ENCODE results near the gene SPATA45.

Gene SPATA45

DNA sequence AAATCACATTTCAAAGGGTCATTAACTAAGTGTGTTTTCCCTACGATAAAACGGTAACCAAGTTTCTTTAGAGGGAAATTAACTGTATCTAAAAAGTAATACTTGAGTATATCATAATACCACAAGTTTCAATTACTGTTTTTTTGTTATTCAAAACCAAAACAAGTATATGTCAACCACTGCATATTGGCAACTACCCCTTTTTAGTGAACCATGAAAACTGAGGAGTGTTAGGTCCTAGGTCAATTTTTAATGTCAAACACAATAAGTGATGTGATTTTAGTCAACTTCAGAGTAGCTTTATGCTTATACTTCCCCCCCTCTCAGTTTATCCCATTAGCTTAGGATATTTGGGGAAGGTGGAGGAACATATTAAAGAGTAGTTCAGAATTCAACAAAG, 66.2 kb downstream of the SPATA45 start:
- Mint-ChIP-seq H3K36me3 (ENCODE audit: low read depth) (peaks cover 78% of the 10 kb centered on the region), H3K27ac (no peak overlapping the region), H3K4me3 (no peak overlapping the region), H3K4me1 (no peaks in the 10 kb centered on the region), H3K27me3 (ENCODE audit: low read depth, poor library complexity) (peaks cover 4% of the 10 kb centered on the region), H3K9me3 (peaks cover 24% of the 10 kb centered on the region)
- TF ChIP-seq, protein P1, sequence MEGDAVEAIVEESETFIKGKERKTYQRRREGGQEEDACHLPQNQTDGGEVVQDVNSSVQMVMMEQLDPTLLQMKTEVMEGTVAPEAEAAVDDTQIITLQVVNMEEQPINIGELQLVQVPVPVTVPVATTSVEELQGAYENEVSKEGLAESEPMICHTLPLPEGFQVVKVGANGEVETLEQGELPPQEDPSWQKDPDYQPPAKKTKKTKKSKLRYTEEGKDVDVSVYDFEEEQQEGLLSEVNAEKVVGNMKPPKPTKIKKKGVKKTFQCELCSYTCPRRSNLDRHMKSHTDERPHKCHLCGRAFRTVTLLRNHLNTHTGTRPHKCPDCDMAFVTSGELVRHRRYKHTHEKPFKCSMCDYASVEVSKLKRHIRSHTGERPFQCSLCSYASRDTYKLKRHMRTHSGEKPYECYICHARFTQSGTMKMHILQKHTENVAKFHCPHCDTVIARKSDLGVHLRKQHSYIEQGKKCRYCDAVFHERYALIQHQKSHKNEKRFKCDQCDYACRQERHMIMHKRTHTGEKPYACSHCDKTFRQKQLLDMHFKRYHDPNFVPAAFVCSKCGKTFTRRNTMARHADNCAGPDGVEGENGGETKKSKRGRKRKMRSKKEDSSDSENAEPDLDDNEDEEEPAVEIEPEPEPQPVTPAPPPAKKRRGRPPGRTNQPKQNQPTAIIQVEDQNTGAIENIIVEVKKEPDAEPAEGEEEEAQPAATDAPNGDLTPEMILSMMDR (IDR thresholded peaks at IDR 0.05) = no peak
- DNase-seq = no peak

DNA sequence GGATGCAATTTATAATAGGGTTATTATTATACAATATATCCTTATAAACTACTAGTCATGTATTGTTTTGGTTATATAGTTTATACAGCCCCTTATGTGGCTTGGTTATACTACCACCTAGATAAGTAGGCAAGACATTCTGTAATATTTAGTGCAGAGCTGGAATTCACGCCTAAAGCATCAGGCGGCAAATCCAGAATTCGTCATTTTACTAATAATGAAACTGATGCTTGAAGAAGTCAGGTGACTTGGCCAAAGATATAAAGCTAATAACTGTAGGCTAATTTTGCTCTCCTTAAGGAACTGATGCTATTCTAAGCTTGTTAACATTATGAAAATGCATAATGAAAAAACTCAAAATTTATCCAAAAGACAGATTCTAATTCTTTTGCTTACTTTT, 66.7 kb downstream of the SPATA45 start:
- H3K27ac Mint-ChIP-seq = no peak overlapping the region
- H3K27me3 Mint-ChIP-seq (ENCODE audit: low read depth, poor library complexity) = peaks cover 4% of the 10 kb centered on the region
- peaks cover 74% of the 10 kb centered on the region for H3K36me3 Mint-ChIP-seq (ENCODE audit: low read depth)
- no peak for DNase-seq
- TF ChIP-seq, protein P1 (IDR thresholded peaks at IDR 0.05) = no peak
- no peaks in the 10 kb centered on the region for H3K4me1 Mint-ChIP-seq
- peaks cover 24% of the 10 kb centered on the region for H3K9me3 Mint-ChIP-seq
- no peak overlapping the region for H3K4me3 Mint-ChIP-seq
